ENCODE measurements around the gene WNK4. TPM values are rescaled to one million over a fixed set of nuclear protein-coding genes. Genes with fewer than 3 reads are reported as not detected.
A peak's percentile ranks its signal among the peaks of the same experiment; 100 is the strongest.

Gene WNK4
- total and polyA plus RNA-seq, 9 of the 15 experiments (the other 6 are each of a cell fraction or from before 2014, with no cell fraction given), result 0.32 to 25.8 (median 4.5) TPM

- TF ChIP-seq CBFA2T2 (conservative IDR thresholded peaks at IDR 0.05), result peak; percentile 90
- no peak for TF ChIP-seq SRSF3 (IDR thresholded peaks at IDR 0.05; ENCODE audit: insufficient read depth, low read length)
- TF ChIP-seq RFX5 (IDR thresholded peaks at IDR 0.05; ENCODE audit: low read depth, low read length), result no peak
- peak; percentile 71; the same call in 1 of the 2 replicates for TF ChIP-seq MBD2 (IDR thresholded peaks at IDR 0.05; ENCODE audit: borderline replicate concordance, low read depth)
- TF ChIP-seq TCF3 (CRISPR knock-in tag; IDR thresholded peaks at IDR 0.05), result peak; percentile 94
- TF ChIP-seq BRD9 (IDR thresholded peaks at IDR 0.05; ENCODE audit: low read depth, partially characterized antibody), result no peak
- TF ChIP-seq MAFF (IDR thresholded peaks at IDR 0.05; ENCODE audit: low read length), result no peak
- no peak for TF ChIP-seq NFYB (IDR thresholded peaks at IDR 0.05; ENCODE audit: extremely low read depth, insufficient read length)
- no peak for TF ChIP-seq HMG20B (CRISPR knock-in tag; IDR thresholded peaks at IDR 0.05)
- no peak for TF ChIP-seq ZNF140 (CRISPR knock-in tag; IDR thresholded peaks at IDR 0.05)
- TF ChIP-seq HSF4 (CRISPR knock-in tag; IDR thresholded peaks at IDR 0.05; ENCODE audit: borderline replicate concordance), result no peak
- no peak for TF ChIP-seq STAG1 (CRISPR knock-in tag; IDR thresholded peaks at IDR 0.05; ENCODE audit: borderline replicate concordance)
- TF ChIP-seq ZNF785 (CRISPR knock-in tag; IDR thresholded peaks at IDR 0.05), result no peak
- peak; percentile 85 for TF ChIP-seq RBFOX2 (IDR thresholded peaks at IDR 0.05; ENCODE audit: low read depth, low read length)
- no peak for TF ChIP-seq BACH1 (tag; IDR thresholded peaks at IDR 0.05)
- no peak for TF ChIP-seq MXD1 (CRISPR knock-in tag; IDR thresholded peaks at IDR 0.05; ENCODE audit: borderline replicate concordance, poor library complexity, severe bottlenecking)
- TF ChIP-seq KDM4B (IDR thresholded peaks at IDR 0.05; ENCODE audit: borderline replicate concordance in 2 of 2, low read depth in 1 of 2), result no peak
- no peak for TF ChIP-seq ATF1 (CRISPR knock-in tag; IDR thresholded peaks at IDR 0.05)
- peak; percentile 72 for TF ChIP-seq ATF1 (tag; IDR thresholded peaks at IDR 0.05)
- no peak for TF ChIP-seq E2F3 (CRISPR knock-in tag; IDR thresholded peaks at IDR 0.05)
- TF ChIP-seq NRF1 (conservative IDR thresholded peaks at IDR 0.05 in 1 of 2, IDR thresholded peaks at IDR 0.05 in 1 of 2), result peak; percentile 47 to 57
- TF ChIP-seq TBL1XR1 (IDR thresholded peaks at IDR 0.05; ENCODE audit: low read length in 2 of 2), result peak in 1 of 2 experiments; percentile 89; a peak in 2 of 4 replicates
- no peak for TF ChIP-seq TGIF2 (CRISPR knock-in tag; IDR thresholded peaks at IDR 0.05)
- TF ChIP-seq FOXA1 (IDR thresholded peaks at IDR 0.05; ENCODE audit: borderline replicate concordance), result no peak
- no peak for TF ChIP-seq ZFP30 (CRISPR knock-in tag; IDR thresholded peaks at IDR 0.05; ENCODE audit: borderline replicate concordance)
- TF ChIP-seq ZZZ3 (IDR thresholded peaks at IDR 0.05), result no peak
- no peak for TF ChIP-seq SPI1 (IDR thresholded peaks at IDR 0.05; ENCODE audit: borderline replicate concordance, low read depth, low read length)
- no peak for TF ChIP-seq SIN3B (IDR thresholded peaks at IDR 0.05; ENCODE audit: low read depth)
- TF ChIP-seq U2AF1 (optimal IDR thresholded peaks at IDR 0.05; ENCODE audit: low read depth, low read length), result no peak
- no peak for TF ChIP-seq EZH2 (IDR thresholded peaks at IDR 0.05; ENCODE audit: borderline replicate concordance, low read depth, low read length)
Observed at GRCh38 chr17:42779936-42780850, at the start of gene WNK4 (continued).

All from K562 (cell line).